ENCODE results near the gene MGAT4C.

Gene MGAT4C

DNA sequence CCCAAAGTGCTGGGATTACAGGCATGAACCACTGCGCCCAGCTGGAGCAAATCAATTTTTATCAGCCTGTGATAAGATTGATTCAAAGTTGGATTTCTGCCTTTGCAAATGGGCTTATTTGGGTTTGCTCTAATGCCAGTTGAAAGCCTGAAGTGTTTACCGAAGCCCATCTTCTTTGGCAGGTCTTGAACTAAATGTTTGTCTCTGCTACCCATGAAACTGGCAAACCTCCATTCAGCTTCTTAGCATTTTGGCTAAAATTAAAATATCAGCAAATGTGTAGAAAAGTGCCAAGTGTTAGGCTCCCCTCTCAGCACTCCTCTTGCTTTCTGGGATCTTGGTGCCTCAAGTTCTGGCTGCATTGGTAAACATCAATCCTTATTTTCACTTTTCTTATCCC, 61.5 kb downstream of the MGAT4C start:
- ATAC-seq = no peak
- TF ChIP-seq, protein P1, sequence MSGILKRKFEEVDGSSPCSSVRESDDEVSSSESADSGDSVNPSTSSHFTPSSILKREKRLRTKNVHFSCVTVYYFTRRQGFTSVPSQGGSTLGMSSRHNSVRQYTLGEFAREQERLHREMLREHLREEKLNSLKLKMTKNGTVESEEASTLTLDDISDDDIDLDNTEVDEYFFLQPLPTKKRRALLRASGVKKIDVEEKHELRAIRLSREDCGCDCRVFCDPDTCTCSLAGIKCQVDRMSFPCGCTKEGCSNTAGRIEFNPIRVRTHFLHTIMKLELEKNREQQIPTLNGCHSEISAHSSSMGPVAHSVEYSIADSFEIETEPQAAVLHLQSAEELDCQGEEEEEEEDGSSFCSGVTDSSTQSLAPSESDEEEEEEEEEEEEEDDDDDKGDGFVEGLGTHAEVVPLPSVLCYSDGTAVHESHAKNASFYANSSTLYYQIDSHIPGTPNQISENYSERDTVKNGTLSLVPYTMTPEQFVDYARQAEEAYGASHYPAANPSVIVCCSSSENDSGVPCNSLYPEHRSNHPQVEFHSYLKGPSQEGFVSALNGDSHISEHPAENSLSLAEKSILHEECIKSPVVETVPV (CRISPR knock-in tag; IDR thresholded peaks at IDR 0.05) = no peak
- TF ChIP-seq, protein P2, sequence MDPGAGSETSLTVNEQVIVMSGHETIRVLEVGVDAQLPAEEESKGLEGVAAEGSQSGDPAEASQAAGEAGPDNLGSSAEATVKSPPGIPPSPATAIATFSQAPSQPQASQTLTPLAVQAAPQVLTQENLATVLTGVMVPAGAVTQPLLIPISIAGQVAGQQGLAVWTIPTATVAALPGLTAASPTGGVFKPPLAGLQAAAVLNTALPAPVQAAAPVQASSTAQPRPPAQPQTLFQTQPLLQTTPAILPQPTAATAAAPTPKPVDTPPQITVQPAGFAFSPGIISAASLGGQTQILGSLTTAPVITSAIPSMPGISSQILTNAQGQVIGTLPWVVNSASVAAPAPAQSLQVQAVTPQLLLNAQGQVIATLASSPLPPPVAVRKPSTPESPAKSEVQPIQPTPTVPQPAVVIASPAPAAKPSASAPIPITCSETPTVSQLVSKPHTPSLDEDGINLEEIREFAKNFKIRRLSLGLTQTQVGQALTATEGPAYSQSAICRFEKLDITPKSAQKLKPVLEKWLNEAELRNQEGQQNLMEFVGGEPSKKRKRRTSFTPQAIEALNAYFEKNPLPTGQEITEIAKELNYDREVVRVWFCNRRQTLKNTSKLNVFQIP (CRISPR knock-in tag; IDR thresholded peaks at IDR 0.05; ENCODE audit: borderline replicate concordance, low read depth) = no peak
- TF ChIP-seq SNAI2 (CRISPR knock-in tag; IDR thresholded peaks at IDR 0.05) (no peak), ESRRG (CRISPR knock-in tag; IDR thresholded peaks at IDR 0.05) (no peak), ZNF70 (CRISPR knock-in tag; IDR thresholded peaks at IDR 0.05) (no peak), ZFP30 (CRISPR knock-in tag; IDR thresholded peaks at IDR 0.05) (no peak), ZC3H10 (CRISPR knock-in tag; IDR thresholded peaks at IDR 0.05) (no peak), PPARA (CRISPR knock-in tag; IDR thresholded peaks at IDR 0.05; ENCODE audit: borderline replicate concordance) (no peak), TOX (CRISPR knock-in tag; IDR thresholded peaks at IDR 0.05; ENCODE audit: borderline replicate concordance) (no peak)

DNA sequence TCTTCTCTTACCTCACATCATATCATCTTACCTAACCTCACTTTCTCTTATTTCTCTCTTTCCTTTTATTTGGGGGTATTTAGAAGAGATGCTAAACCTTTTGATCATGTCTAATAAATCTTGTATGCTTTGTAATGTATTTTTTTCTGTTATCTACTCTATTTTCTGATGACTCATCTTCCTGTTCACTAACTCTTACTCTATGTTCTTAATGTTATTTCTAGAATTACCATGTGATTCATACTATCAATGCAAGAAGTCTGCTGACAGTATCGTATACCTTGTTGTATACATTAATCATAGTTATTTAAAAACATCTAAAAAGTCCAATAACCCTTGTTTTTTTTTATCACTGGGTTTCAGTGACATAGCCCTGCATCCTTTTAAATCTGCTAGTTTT, 62.3 kb downstream of the MGAT4C start:
- ATAC-seq = peak; percentile 80
- TF ChIP-seq, protein P1 (CRISPR knock-in tag; IDR thresholded peaks at IDR 0.05) = no peak
- TF ChIP-seq ISL1 (CRISPR knock-in tag; IDR thresholded peaks at IDR 0.05) = peak; percentile 54

DNA sequence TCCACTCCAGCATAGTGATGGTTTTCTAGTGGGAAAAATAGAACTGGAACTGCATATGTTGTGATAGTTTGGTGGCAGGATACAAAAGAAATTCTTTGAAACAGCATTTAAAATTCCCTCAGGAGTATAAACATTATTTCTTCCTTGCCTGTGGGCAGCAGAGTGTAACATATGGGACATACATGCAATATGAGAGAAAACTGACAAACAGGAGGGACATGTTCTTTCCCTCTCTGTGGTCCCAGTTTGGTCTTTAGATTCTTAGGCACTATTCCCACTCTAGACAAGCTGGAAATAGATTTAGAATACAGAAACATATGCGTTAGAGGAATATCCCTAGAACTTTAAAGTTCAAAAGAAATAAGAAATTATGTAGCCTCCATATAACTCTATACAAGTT, 68.0 kb downstream of the MGAT4C start:
- no peak for TF ChIP-seq CSDC2 (CRISPR knock-in tag; IDR thresholded peaks at IDR 0.05)
- no peak for TF ChIP-seq OSR1 (CRISPR knock-in tag; IDR thresholded peaks at IDR 0.05)
- TF ChIP-seq ZFP3 (CRISPR knock-in tag; IDR thresholded peaks at IDR 0.05) = no peak
- TF ChIP-seq ZNF8 (CRISPR knock-in tag; IDR thresholded peaks at IDR 0.05) = no peak
- TF ChIP-seq ISL1 (CRISPR knock-in tag; IDR thresholded peaks at IDR 0.05) = no peak
- TF ChIP-seq, protein P2 (CRISPR knock-in tag; IDR thresholded peaks at IDR 0.05; ENCODE audit: borderline replicate concordance, low read depth) = no peak
- ATAC-seq = no peak

DNA sequence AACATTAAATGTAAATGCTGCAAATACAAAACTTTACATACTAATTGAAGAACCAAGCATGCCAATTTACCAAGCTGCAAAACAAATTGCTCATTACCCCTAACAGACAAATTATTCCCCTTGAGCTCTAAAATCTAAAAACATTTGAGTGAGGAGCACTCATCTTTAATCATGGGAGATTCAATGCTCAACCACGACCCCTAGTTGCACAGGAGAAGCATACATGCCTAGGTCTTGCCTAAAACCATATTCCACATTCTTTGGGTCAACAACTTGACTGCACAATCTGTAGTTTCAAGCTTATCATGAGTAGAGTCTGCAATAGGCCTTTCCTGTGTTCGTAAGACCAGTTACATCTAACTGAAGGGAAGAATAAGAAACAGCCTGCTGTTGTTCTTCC, 69.7 kb downstream of the MGAT4C start:
- no peak for ATAC-seq
- TF ChIP-seq, protein P2 (CRISPR knock-in tag; IDR thresholded peaks at IDR 0.05; ENCODE audit: borderline replicate concordance, low read depth) = no peak
- TF ChIP-seq ISL1 (CRISPR knock-in tag; IDR thresholded peaks at IDR 0.05) = no peak
- no peak for TF ChIP-seq PPARA (CRISPR knock-in tag; IDR thresholded peaks at IDR 0.05; ENCODE audit: borderline replicate concordance)
- no peak for TF ChIP-seq ZFP30 (CRISPR knock-in tag; IDR thresholded peaks at IDR 0.05)
- TF ChIP-seq, protein P3, sequence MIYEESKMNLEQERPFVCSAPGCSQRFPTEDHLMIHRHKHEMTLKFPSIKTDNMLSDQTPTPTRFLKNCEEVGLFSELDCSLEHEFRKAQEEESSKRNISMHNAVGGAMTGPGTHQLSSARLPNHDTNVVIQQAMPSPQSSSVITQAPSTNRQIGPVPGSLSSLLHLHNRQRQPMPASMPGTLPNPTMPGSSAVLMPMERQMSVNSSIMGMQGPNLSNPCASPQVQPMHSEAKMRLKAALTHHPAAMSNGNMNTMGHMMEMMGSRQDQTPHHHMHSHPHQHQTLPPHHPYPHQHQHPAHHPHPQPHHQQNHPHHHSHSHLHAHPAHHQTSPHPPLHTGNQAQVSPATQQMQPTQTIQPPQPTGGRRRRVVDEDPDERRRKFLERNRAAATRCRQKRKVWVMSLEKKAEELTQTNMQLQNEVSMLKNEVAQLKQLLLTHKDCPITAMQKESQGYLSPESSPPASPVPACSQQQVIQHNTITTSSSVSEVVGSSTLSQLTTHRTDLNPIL (CRISPR knock-in tag; IDR thresholded peaks at IDR 0.05; ENCODE audit: low read depth) = no peak
- TF ChIP-seq ZNF70 (CRISPR knock-in tag; IDR thresholded peaks at IDR 0.05) = no peak
- no peak for TF ChIP-seq ESRRG (CRISPR knock-in tag; IDR thresholded peaks at IDR 0.05)
- TF ChIP-seq RARB (CRISPR knock-in tag; IDR thresholded peaks at IDR 0.05) = no peak
- no peak for TF ChIP-seq CSDC2 (CRISPR knock-in tag; IDR thresholded peaks at IDR 0.05)
- no peak for TF ChIP-seq ZNF8 (CRISPR knock-in tag; IDR thresholded peaks at IDR 0.05)
- no peak for TF ChIP-seq ZNF565 (CRISPR knock-in tag; conservative IDR thresholded peaks at IDR 0.05; ENCODE audit: low read depth)
- TF ChIP-seq BACH2 (CRISPR knock-in tag; IDR thresholded peaks at IDR 0.05; ENCODE audit: borderline replicate concordance) = no peak
- TF ChIP-seq ZC3H10 (CRISPR knock-in tag; IDR thresholded peaks at IDR 0.05) = no peak
- TF ChIP-seq, protein P4, sequence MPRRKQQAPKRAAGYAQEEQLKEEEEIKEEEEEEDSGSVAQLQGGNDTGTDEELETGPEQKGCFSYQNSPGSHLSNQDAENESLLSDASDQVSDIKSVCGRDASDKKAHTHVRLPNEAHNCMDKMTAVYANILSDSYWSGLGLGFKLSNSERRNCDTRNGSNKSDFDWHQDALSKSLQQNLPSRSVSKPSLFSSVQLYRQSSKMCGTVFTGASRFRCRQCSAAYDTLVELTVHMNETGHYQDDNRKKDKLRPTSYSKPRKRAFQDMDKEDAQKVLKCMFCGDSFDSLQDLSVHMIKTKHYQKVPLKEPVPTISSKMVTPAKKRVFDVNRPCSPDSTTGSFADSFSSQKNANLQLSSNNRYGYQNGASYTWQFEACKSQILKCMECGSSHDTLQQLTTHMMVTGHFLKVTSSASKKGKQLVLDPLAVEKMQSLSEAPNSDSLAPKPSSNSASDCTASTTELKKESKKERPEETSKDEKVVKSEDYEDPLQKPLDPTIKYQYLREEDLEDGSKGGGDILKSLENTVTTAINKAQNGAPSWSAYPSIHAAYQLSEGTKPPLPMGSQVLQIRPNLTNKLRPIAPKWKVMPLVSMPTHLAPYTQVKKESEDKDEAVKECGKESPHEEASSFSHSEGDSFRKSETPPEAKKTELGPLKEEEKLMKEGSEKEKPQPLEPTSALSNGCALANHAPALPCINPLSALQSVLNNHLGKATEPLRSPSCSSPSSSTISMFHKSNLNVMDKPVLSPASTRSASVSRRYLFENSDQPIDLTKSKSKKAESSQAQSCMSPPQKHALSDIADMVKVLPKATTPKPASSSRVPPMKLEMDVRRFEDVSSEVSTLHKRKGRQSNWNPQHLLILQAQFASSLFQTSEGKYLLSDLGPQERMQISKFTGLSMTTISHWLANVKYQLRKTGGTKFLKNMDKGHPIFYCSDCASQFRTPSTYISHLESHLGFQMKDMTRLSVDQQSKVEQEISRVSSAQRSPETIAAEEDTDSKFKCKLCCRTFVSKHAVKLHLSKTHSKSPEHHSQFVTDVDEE (CRISPR knock-in tag; IDR thresholded peaks at IDR 0.05) = no peak
- TF ChIP-seq, protein P5, sequence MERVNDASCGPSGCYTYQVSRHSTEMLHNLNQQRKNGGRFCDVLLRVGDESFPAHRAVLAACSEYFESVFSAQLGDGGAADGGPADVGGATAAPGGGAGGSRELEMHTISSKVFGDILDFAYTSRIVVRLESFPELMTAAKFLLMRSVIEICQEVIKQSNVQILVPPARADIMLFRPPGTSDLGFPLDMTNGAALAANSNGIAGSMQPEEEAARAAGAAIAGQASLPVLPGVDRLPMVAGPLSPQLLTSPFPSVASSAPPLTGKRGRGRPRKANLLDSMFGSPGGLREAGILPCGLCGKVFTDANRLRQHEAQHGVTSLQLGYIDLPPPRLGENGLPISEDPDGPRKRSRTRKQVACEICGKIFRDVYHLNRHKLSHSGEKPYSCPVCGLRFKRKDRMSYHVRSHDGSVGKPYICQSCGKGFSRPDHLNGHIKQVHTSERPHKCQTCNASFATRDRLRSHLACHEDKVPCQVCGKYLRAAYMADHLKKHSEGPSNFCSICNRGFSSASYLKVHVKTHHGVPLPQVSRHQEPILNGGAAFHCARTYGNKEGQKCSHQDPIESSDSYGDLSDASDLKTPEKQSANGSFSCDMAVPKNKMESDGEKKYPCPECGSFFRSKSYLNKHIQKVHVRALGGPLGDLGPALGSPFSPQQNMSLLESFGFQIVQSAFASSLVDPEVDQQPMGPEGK (CRISPR knock-in tag; IDR thresholded peaks at IDR 0.05; ENCODE audit: borderline replicate concordance) = no peak
- no peak for TF ChIP-seq ZFP3 (CRISPR knock-in tag; IDR thresholded peaks at IDR 0.05)
